NCI-H2196 treated with DMSO at 0.1 percent for 48 hours (cell line): ENCODE data around the gene MRPL32.

Source experiments
- DNase-seq: peaks from one replicate; lab custom pipeline; 2025; ENCODE audit not compliant: unreplicated experiment; lab: John Stamatoyannopoulos, UW

MRPL32 gene

DNA sequence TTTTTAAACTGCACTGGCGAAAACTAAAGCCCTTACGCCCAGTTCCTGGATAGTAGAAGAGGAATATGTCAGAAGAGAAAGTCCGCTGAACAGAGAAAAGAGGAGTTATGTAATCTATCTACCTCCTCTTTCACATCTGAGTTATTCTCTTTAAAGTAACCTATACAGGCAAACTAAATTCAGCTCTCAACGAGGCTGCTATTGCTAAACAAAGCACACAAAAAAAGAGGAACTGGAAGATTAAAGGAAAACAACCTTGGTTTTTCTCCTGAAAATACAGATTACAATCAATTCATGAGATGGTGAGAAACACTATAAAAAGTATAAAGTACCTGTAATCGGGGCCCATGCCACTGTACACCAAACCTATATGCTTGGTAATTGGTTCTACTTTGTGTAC, 6.0 kb upstream of the MRPL32 start:
- no peak for DNase-seq

DNA sequence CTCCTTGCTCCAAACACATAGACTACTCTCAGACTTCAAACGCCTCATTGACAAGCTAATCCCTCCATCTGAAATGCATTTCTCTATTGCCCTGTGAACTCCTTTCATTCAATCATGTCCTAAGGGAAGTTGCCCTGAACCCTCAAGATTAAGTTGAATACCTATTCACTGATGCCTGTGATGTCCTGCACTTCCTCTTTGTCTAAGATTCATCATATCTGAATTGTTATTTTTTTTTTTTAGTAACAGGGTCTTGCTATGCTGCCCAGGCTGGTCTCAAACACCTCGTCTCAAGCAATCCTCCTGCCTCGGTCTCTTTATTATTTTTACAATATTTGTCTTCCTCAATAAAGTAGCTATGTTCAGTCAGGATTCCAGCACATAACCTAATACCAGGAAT, 3.4 kb upstream of the MRPL32 start:
- no peak for DNase-seq

DNA sequence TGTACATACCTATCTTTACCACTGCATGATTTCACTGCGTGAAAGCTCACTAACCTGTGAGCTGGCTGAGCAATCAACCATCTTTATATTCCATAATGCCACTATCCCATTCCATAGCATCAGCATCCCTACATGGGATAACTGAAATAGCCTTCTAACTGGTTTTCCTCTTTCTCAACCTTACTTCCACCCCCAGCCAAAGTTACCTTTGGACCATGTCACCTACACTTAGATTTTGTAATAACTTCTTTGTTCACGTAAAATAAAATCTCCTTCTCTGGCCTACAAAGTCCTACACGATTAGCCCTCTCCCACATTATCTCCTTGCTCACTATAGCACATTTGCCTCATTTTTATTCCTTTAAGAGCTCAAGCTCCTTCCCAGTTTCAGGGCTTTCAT, 2.7 kb upstream of the MRPL32 start:
- no peak for DNase-seq

DNA sequence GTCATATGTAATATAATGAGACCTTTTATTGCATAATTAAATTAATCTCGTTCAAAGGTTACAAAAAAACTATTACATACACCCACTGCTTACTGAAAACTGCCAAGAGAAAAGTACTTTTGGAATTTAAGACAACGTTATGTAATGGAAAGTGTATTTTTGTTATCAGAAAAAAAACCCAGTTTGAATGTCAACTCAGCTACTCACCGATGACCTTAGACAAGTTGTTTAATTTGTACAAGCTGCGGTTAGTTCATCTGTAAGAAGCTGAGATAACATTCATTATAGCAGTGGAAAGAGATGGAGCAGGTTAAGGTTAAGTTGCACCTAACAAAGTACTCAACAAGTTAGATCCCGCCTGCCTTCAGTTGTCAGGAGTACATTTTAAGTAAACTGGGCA, 1.3 kb upstream of the MRPL32 start:
- DNase-seq = no peak

DNA sequence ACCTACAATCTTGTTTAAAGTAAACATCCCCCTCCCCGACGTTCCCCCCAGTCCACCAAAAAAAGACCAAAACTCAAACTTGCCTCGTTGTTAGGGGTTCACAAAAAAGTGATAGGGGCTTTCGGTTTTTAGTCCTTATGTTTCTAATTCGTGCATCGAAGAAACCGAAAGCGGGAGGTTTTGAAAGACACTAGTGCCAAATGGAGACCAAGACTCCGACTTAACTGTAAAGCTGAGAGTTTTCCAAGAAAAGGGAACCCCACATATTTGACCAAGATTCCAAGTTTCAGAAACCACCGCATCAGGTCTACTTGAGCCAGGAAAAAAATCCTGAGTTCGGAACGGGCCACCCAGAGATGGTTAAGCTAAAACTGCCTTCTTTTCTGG, 736 bp upstream of the MRPL32 start:
- DNase-seq = no peak

DNA sequence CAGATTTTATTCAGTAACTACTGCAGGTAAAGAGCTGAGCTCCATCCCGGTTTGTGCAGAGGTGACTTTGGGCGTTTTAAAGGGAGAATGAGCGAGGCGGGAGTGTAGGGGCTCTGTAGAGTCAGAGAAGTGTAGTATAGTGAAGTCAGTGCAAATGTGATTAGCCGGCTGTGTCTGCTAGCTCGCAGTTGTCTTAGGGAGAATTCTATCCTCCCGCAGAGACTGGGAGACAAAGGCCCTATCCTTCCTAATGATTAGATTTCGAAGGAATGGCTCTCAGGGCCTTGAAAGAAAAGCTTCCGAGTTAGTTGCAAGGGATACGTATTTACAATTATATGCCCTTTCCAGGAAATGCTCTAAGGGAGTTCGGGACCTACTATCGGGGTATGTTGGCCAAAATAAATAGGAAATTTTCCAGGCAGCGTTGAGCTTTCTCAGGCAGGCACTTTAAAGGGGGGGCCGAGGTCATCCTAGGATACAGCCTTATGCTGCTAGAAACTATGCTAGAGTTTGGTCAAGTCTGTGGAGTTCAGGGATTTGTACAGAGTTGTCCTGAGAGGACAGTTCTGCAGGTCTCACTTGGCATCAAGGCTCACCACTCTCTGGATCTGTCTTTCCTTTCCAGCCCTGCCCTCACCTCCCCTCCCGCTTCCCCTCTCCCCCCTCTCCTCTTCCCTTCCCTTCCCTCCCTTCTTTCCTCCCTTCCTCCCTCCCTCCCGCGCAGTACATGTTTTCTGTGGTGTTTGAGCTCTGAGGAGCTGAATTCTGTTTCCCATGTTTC, 825 bp downstream of the MRPL32 start:
- DNase-seq = no peak

DNA sequence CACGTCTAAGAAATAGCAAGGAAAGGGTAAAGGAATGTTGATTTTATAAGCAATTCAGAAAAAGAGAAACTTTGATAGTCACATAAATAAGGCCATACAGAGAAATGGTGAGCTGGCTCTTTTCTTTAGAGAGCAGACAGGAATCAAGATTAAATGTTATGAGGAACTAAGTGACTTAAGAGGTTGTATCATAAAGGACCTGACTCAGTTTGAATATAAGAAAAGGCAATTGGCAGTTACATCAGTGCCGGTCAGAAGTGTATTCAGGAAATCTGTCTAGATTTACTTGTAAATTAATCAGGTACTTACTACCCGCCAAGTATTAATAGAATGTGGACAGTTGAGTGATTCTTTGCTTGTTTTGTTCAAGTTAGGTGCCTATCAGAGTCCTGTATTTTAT, 2.1 kb downstream of the MRPL32 start:
- DNase-seq = no peak

DNA sequence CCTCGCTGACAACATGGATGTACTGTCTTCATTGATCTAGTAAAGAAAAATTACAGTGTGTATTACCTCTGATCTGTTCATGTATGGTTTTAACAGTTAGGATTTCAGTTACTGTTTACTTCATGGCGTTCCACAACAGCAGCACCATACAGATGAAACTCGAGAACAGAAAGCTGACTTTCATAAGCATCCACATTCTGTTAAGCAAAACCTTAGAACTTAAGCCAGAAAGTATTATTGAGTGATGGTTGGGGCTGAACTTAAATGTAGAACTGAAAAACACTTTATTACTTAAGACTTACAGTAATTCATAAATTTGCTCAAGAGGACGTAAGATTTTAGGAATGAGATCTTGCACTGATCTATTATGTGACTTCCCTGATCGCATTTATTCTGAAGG, 3.7 kb downstream of the MRPL32 start:
- DNase-seq = no peak

DNA sequence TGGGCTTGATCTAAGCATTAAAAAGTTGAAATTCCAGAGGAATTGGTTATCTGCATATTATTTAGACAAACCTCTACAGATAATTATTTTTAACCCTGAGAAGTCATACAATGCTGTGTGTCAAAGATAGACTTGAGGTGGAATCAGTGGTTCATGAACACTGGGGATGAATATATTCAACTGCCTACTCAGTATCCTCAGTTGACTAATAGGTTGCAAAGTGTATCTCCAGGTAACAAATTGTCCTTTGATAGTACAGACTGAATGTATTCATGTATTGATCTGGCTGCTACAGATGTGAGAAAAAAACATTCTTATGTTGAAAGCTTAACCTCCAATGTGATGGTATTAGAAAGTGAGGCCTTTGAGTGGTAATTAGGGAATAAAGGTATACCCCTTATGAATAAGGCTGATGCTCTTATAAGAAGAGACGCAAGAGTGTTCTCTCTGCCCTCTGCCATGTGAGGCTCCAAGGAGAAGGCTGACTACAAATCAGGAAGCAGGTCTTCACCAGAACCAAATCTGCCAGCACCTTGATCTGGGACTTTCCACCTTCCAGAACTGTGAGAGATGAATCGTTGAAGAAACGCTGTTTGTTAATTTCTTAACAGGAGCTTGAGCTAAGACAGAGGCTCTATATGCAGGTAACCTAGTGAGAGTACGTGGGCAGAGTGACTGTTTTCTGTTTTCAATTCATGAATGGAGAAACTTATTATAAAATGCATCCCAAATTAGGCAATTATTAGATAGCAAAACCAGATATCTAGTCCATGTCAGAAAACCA, 7.5 kb downstream of the MRPL32 start:
- DNase-seq = no peak

DNA sequence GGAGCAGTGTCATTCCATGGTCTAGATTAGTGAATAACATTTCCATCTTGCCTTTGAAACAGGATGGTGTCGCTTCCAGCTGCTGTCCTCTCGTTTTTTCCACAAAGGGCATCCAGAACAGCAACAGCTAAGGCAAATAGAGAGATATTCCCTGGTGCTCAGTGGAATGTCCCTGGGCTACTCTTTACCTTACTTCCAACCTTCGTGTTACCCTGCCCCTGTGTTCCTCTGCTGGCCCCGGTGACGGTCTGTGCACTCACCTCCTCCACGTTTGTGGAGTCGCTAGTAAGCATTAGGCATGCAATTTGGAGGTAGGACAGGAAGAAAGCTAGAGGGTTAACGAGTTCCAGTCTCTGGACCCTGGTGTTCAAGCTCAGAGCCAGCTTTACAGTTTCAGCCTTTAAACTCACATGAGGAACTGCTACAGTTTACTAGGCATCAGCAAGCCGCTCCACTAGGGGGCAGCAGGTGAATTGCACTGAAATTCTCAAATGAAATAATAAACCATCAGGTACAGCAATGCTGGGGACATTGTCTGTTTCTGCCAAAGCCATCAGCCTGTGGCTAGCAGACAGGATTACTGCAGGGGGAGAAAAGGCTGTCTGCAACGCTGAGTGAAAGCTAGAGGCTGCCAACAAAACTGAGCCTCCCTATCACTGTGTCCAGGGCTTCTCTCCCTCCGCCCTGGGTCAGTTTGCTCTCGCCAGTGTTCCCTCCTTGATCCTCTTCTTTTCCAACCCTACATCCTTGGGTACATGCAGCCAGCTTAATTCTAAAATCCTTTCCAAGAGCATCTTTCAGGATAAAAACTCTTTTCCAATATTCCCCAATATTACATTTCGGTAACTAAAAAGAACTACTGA, 9.0 kb downstream of the MRPL32 start:
- DNase-seq = peak; percentile 43

DNA sequence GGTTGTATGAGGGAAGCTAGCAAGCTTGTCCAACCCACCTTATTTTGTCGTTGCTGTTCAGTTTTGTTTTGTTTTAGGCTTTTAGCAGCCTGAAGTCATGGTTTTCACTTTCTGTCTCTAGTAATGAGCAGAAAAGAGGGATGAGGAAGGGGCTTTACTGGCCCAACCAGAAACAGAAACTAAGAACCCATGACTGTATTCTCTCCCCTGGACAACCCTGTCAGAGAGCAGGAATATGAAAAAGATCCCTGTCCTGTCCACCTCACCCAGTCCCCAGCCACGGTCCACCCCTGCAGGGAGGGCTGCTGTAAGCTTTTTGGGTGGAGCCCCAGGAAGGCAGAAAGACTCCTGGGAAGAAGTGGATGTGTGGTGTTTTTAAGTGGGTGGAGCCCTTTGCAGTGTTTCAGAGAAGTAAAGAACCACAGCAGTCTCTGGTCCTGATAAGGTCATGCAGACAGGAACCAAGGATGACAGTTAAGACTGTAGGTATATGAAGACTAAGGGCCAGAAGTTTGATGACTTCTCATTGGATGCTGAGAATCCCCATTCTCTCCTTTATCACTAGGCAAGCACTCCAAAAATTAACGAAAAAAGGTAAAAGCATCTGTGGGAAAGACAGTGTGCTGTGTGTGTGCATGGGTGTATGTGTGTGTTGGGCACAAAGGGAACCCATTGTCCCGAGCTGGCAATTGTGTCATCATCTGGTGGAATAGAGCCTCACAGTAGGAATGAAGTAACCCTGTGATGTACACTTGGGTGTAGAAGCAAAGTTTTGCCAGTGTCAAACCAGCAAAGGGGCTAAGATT, 13.8 kb downstream of the MRPL32 start:
- no peak for DNase-seq

DNA sequence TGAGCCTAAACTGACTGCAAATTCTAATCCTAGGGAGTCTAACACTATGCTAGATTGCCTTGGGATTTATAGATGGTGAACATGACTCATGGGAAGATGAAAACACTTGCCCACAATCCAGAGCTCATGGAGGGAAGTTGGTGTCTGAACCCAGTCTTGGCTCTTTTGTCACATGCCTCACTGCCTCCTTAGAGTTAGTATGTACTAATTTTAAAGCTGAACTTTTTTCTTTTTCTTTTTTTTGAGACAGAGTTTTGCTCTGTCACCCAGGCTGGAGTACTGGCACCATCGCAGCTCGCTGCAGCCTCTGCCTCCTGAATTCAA, 14.4 kb downstream of the MRPL32 start:
- no peak for DNase-seq

DNA sequence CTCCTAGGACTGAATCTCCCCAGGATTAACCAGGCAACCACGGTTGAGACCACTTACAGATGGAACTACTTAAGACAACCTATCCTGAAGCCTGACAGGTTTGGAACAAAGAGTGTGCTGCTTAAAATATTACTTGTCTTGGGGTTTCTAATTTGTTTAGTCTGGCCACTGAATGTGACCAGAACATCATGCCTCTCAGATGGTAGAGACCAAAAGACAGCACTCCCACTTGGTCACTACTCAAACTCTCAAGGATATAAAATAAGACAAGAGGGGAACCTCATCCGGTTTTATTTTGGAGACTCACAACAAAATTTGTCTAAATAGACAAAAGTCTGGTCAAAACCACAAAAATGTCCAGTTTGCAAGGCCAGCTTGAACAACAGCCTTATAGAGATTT, 15.3 kb downstream of the MRPL32 start:
- no peak for DNase-seq

DNA sequence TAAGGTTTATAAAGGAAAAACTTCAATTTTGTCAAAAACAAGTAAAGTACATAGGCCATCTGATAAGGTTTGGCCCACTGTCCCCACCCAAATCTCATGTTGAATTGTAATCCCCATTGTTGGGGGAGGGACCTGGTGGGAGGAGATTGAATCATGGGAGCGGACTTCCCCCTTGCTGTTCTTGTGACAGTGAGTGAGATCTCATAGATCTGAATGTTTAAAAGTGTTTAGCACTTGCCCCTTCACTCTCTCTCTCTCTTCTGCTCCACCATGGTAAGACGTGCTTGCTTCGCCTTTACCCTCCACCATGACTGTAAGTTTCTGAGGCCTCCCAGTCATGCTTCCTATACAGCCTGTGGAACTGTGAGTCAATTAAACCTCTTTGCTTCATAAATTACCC, 18.2 kb downstream of the MRPL32 start:
- no peak for DNase-seq

DNA sequence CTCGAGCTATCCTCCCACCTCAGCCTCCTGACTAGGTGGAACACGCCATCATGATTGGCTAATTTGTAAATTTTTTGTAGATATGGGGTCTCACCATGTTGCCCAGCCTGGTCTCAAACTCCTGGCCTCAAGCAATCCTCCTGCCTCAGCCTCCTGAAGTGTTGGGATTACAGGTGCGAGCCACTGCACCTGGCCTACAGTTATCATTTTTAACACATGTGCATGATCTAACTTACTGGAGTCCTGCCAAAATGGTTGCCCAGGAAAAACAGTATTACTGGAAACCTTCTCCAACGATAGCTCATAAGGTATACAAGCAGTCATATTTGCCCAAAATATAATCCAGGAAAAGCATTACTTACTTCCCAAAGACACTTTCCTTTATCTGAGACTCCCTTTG, 20.2 kb downstream of the MRPL32 start:
- DNase-seq = no peak

DNA sequence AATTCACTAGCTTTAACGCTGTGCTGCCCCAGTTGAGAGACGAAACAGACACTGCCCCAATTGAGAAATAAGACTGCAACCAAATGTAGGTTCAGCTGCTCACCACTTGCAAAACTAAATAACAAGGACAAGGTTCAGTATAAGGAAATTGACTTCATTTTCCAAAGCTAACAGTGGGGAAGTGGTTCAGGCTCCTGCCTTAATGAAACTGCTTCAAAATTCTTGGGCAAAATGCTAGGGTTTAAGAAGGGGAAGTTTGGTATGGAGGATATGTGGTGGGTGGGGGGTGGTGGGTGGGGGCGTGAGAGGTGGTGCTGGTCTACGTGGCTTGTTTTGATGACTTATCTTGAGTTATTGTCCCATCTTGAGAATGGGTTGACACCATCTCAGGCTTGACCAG, 21.8 kb downstream of the MRPL32 start:
- DNase-seq = no peak

DNA sequence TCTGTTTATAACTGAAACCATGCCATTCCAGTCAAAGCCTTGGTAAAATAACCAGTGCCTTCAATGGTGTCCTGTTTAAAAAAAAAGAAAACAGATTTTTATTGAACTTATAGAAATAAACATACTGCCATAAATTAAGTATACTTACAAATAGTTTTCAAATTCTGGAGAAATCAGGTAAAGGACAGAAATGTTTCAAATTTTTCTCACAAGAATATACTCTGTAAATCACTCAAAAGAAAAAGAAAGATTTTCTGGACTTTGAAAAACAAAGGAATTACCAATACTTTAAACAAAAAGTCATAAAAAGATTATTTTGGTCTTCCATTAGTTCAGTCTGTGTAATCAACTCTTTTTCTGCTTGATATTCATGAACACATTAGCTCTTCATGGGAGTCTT, 23.9 kb downstream of the MRPL32 start:
- no peak for DNase-seq

DNA sequence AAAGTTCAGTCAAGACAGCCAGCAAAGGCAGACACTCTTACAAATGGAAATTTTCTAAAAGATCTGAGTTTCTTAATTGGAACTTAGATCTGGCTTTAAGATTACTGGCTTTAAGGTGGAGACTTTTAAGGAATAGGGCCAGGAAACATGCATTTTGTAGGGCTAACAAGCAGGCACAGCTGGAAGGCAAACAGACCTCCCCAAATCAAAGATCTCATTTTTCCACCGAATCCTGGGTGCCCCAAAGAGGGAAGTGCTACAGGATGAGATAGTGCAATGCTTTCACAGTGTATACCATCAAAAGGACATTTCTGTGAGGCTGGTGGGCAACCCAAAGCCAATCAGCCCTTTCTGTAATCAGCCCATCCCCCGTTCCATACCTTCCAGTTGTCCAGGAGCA, 27.4 kb downstream of the MRPL32 start:
- DNase-seq = no peak

DNA sequence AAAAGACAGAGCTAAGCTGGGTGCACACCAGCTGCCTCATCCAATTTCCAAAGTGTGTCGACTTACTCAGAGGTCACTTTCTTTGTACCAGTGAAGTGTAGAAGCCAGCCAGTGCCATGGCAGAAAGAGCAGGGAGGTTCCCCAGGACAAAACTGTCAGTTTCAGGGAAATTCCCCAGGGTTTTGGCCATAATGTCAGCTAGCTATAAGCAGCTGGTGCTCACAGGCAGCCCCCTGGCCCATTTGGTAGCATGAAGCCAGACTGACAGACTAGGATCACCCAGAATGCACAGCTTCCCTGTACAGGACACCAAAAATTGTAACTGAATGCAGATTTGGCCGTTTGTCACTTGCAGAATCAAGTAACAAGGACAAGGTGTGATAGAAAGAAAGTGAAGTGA, 28.6 kb downstream of the MRPL32 start:
- no peak for DNase-seq

DNA sequence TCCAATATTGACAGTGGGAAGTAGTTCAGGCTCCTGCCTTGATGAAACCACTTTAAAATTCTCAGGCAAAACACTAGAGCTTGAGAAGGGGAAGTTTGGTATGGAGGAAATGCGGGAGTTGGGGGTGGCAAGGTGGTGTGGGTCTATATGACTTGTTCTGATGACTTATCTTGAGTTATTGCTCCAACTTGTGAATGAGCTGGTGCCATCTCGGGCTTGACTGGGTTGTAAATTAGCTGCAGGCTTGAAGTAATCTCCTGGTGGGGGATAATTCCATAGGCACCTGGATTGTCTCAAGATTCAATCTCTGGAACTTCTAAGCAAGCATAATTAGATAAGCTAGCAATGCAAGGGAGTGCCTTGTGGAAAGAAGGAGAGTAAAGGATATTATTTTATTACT, 29.0 kb downstream of the MRPL32 start:
- no peak for DNase-seq

DNA sequence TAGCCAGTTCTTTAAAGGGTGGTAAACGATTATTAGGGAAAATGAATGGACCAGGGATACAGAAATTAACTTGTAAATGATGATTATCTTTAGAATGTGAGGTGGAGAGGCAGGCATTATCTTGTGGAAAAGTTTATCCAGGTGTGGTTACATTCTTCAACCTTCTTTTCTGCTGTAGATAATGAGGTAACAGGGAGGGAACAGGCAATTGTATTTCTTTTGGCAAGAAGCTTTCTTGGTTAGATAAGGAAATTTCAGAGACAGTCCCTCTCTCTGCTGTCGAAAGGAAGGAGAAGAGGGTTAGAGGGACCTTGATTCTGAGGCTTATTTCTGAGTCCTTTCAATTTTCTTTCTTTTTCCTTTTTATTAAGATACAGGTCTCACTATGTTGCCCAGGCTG, 32.1 kb downstream of the MRPL32 start:
- DNase-seq = no peak
